Osteoblast (primary cell): ENCODE measurements around the gene COL4A2. TPM values are rescaled to one million over a fixed set of nuclear protein-coding genes. Genes with fewer than 3 reads are reported as not detected.
A peak's percentile ranks its signal among the peaks of the same experiment; 100 is the strongest.

ENCODE experiments used
- DNase-seq: peaks from one replicate; pipeline ENCODE4 v3.0.0; 2011; ENCODE audit warnings: low spot score, mixed read lengths; ENCODE audit not compliant: insufficient read length; ENCODE audit errors: missing footprints
- H2AFZ ChIP-seq: 2 replicates; pipeline ENCODE4 v1.6.0; 2011; ENCODE audit warnings: mild to moderate bottlenecking, low read length
- H3K27ac ChIP-seq: 2 replicates; pipeline ENCODE4 v1.5.1; 2011; ENCODE audit warnings: mild to moderate bottlenecking, low read depth, low read length, moderate library complexity
- H3K27me3 ChIP-seq: 2 replicates; pipeline ENCODE4 v1.6.0; 2012; ENCODE audit warnings: mild to moderate bottlenecking, control low read depth, inconsistent platforms, low read length, moderate library complexity; ENCODE audit not compliant: insufficient read depth
- H3K36me3 ChIP-seq: 2 replicates; pipeline ENCODE4 v1.5.1; 2011; ENCODE audit warnings: mild to moderate bottlenecking, low read length, control low read depth, moderate library complexity; ENCODE audit not compliant: insufficient read depth
- H3K4me1 ChIP-seq: 2 replicates; pipeline ENCODE4 v1.5.1; 2011; ENCODE audit warnings: mild to moderate bottlenecking, low read length, control low read depth, moderate library complexity; ENCODE audit not compliant: insufficient read depth
- H3K4me2 ChIP-seq: 2 replicates; pipeline ENCODE4 v1.6.0; 2011; ENCODE audit warnings: mild to moderate bottlenecking, low read length; ENCODE audit not compliant: insufficient read depth
- H3K4me3 ChIP-seq: fragments of 200-600 bp; sonication (generic); 3 replicates; pipeline ENCODE4 v1.5.1; 2012; ENCODE audit warnings: mild to moderate bottlenecking, low read length, inconsistent platforms; ENCODE audit not compliant: insufficient read depth
- H3K79me2 ChIP-seq: 2 replicates; pipeline ENCODE4 v1.6.0; 2012; ENCODE audit warnings: mild to moderate bottlenecking, low read length, control low read depth, inconsistent platforms; ENCODE audit not compliant: insufficient read depth
- H3K9me3 ChIP-seq: 2 replicates; pipeline ENCODE4 v1.5.1; 2011; ENCODE audit warnings: low read depth, low read length, control low read depth
- H4K20me1 ChIP-seq: 2 replicates; pipeline ENCODE4 v1.6.0; 2012; ENCODE audit warnings: mild to moderate bottlenecking, low read length, control low read depth; ENCODE audit not compliant: insufficient read depth
- CTCF ChIP-seq: IDR thresholded peaks from 2 replicates; pipeline ENCODE4 v1.5.1; 2011; ENCODE audit warnings: mild to moderate bottlenecking, low read depth, low read length, moderate library complexity; ENCODE audit errors: extremely low read depth
- total RNA-seq: library from RNA; depleted of rRNA; stranded (reverse); fragments of >200 nt; gene quantifications from 2 replicates; pipeline ENCODE4 v1.2.3, GENCODE V29; 2012

COL4A2 gene
- total RNA-seq, 1 donor, result 267 TPM

- Histone ChIP-seq H3K4me3 (no peak overlapping the region), H3K4me2 (no peak overlapping the region), H3K4me1 (peaks cover 29% of the 10 kb centered on the region), H3K79me2 (peaks cover 61% of the 10 kb centered on the region), H4K20me1 (peaks cover 6% of the 10 kb centered on the region), H3K27me3 (no peaks in the 10 kb centered on the region), H3K36me3 (peaks cover 36% of the 10 kb centered on the region), H2AFZ (no peak overlapping the region), H3K9me3 (no peaks in the 10 kb centered on the region), H3K27ac (peak overlapping the region; percentile 13)
- no peak for DNase-seq
- TF ChIP-seq CTCF, result no peak
These were observed 33.0 kb downstream of the COL4A2 start for GRCh38 chr13:110339975-110340550.

- H3K79me2 ChIP-seq, result peaks cover 63% of the 10 kb centered on the region
- peaks cover 32% of the 10 kb centered on the region for H3K36me3 ChIP-seq
- DNase-seq, result no peak
- H2AFZ ChIP-seq, result no peak overlapping the region
- H3K4me1 ChIP-seq, result peaks cover 29% of the 10 kb centered on the region
- no peaks in the 10 kb centered on the region for H3K27me3 ChIP-seq
- peak overlapping the region; percentile 13 for H3K27ac ChIP-seq
- no peaks in the 10 kb centered on the region for H3K9me3 ChIP-seq
- peaks cover 6% of the 10 kb centered on the region for H4K20me1 ChIP-seq
- no peak overlapping the region for H3K4me2 ChIP-seq
- H3K4me3 ChIP-seq, result no peak overlapping the region
- no peak for TF ChIP-seq CTCF
These were observed 33.8 kb downstream of the COL4A2 start for GRCh38 chr13:110340812-110341444.

GRCh38 chr13:110341445-110342244 is 34.6 kb downstream of the COL4A2 start:
- Histone ChIP-seq H3K27me3 (no peaks in the 10 kb centered on the region), H3K36me3 (peaks cover 29% of the 10 kb centered on the region), H4K20me1 (peaks cover 6% of the 10 kb centered on the region), H3K4me1 (peaks cover 32% of the 10 kb centered on the region), H3K9me3 (no peaks in the 10 kb centered on the region), H3K27ac (peak overlapping the region; percentile 13), H3K79me2 (peaks cover 57% of the 10 kb centered on the region), H2AFZ (no peak overlapping the region), H3K4me3 (no peak overlapping the region), H3K4me2 (no peak overlapping the region)
- no peak for TF ChIP-seq CTCF
- no peak for DNase-seq

- peaks cover 21% of the 10 kb centered on the region for H3K36me3 ChIP-seq
- no peak overlapping the region for H3K27ac ChIP-seq
- H3K79me2 ChIP-seq, result peaks cover 57% of the 10 kb centered on the region
- H3K4me3 ChIP-seq, result no peak overlapping the region
- peaks cover 8% of the 10 kb centered on the region for H4K20me1 ChIP-seq
- H3K4me1 ChIP-seq, result peaks cover 35% of the 10 kb centered on the region
- H2AFZ ChIP-seq, result no peak overlapping the region
- H3K4me2 ChIP-seq, result no peak overlapping the region
- H3K9me3 ChIP-seq, result no peaks in the 10 kb centered on the region
- no peak for DNase-seq
- TF ChIP-seq CTCF, result no peak
- H3K27me3 ChIP-seq, result no peaks in the 10 kb centered on the region
These were observed 35.4 kb downstream of the COL4A2 start for GRCh38 chr13:110342474-110342873.
